WTC11 (cell line): Measurements from ENCODE around the gene PIAS3. TPM values are rescaled to one million over a fixed set of nuclear protein-coding genes. Genes with fewer than 3 reads are reported as not detected.
A peak's percentile ranks its signal among the peaks of the same experiment; 100 is the strongest.

Experiments used
- ATAC-seq: fragments of 200-7000 bp; cut with Tn5 transposase; 2 replicates; pipeline ENCODE4 v1.10.0; 2021; ENCODE audit warnings: mild to moderate bottlenecking, moderate library complexity
- CTCF ChIA-PET: fragments of 300-600 bp; sonication (Branson Sonifier 250); formaldehyde crosslinking; loops from one replicate; lab custom pipeline; 2021; ENCODE audit warnings: antibody characterized with exemption; lab: Charles Lee
- POLR2A ChIA-PET: fragments of 350-600 bp; sonication (Branson Sonifier 250); formaldehyde crosslinking; loops from one replicate; lab custom pipeline; 2021; ENCODE audit warnings: antibody characterized with exemption; lab: Charles Lee
- DNase-seq: peaks from one replicate; pipeline ENCODE4 v3.0.0; 2021; ENCODE audit warnings: low spot score
- H3K27ac Mint-ChIP-seq: 2 replicates; pipeline ENCODE4 v1.8.0; 2021; ENCODE audit warnings: mixed read lengths
- H3K27me3 Mint-ChIP-seq: 2 replicates; pipeline ENCODE4 v1.8.0; 2021; ENCODE audit warnings: low read depth, mild to moderate bottlenecking, moderate library complexity, mixed read lengths
- H3K36me3 Mint-ChIP-seq: 2 replicates; pipeline ENCODE4 v1.8.0; 2021; ENCODE audit warnings: mixed read lengths
- H3K4me1 Mint-ChIP-seq: 2 replicates; pipeline ENCODE4 v1.8.0; 2022; ENCODE audit warnings: mixed read lengths
- H3K4me3 Mint-ChIP-seq: 2 replicates; pipeline ENCODE4 v1.8.0; 2021; ENCODE audit warnings: mild to moderate bottlenecking, moderate library complexity, mixed read lengths
- H3K9me3 Mint-ChIP-seq: 2 replicates; pipeline ENCODE4 v1.8.0; 2021; ENCODE audit warnings: mixed read lengths
- ARID4B ChIP-seq: sonication (generic); formaldehyde crosslinking; IDR thresholded peaks from 2 replicates; pipeline ENCODE4 v1.8.0; 2023; ENCODE audit warnings: missing genetic modification reagents, mild to moderate bottlenecking, borderline replicate concordance
- ATF3 ChIP-seq: sonication (generic); formaldehyde crosslinking; conservative IDR thresholded peaks from 2 replicates; pipeline ENCODE4 v1.8.1; 2022; ENCODE audit warnings: mild to moderate bottlenecking, missing genetic modification reagents
- ATF6 ChIP-seq: sonication (generic); formaldehyde crosslinking; IDR thresholded peaks from 2 replicates; pipeline ENCODE4 v1.8.1; 2023; ENCODE audit warnings: mild to moderate bottlenecking, missing genetic modification reagents
- E2F1 ChIP-seq: sonication (generic); formaldehyde crosslinking; IDR thresholded peaks from 2 replicates; pipeline ENCODE4 v1.8.0; 2022; ENCODE audit warnings: mild to moderate bottlenecking, missing genetic modification reagents
- E2F4 ChIP-seq: sonication (generic); formaldehyde crosslinking; IDR thresholded peaks from 2 replicates; pipeline ENCODE4 v1.8.1; 2022; ENCODE audit warnings: low read depth, mild to moderate bottlenecking, moderate library complexity, missing genetic modification reagents, borderline replicate concordance
- EMX1 ChIP-seq: fragments of 250-450 bp; sonication (Bioruptor Pico); IDR thresholded peaks from 2 replicates; pipeline ENCODE4 v1.8.0; 2021; ENCODE audit warnings: mild to moderate bottlenecking
- FOXK1 ChIP-seq: sonication (generic); formaldehyde crosslinking; IDR thresholded peaks from 2 replicates; pipeline ENCODE4 v1.8.0; 2022; ENCODE audit warnings: mild to moderate bottlenecking, moderate library complexity, missing genetic modification reagents
- GRHL2 ChIP-seq: fragments of 250-450 bp; sonication (Bioruptor Pico); IDR thresholded peaks from 2 replicates; pipeline ENCODE4 v1.8.0; 2022; ENCODE audit warnings: mild to moderate bottlenecking, moderate library complexity; ENCODE audit not compliant: insufficient replicate concordance, severe bottlenecking
- HMGA2 ChIP-seq: fragments of 250-450 bp; sonication (Bioruptor Pico); IDR thresholded peaks from 2 replicates; pipeline ENCODE4 v1.4.0; 2021; ENCODE audit warnings: mild to moderate bottlenecking, moderate library complexity
- KAT7 ChIP-seq: sonication (generic); formaldehyde crosslinking; IDR thresholded peaks from 2 replicates; pipeline ENCODE4 v1.8.1; 2023; ENCODE audit warnings: missing genetic modification reagents, mild to moderate bottlenecking, borderline replicate concordance
- OVOL2 ChIP-seq: fragments of 250-450 bp; sonication (Bioruptor Pico); IDR thresholded peaks from 2 replicates; pipeline ENCODE4 v1.9.0; 2021; ENCODE audit warnings: mild to moderate bottlenecking, borderline replicate concordance
- SMAD3 ChIP-seq: sonication (generic); formaldehyde crosslinking; IDR thresholded peaks from 2 replicates; pipeline ENCODE4 v1.8.0; 2022; ENCODE audit warnings: missing genetic modification reagents, mild to moderate bottlenecking, borderline replicate concordance
- SP1 ChIP-seq: sonication (generic); formaldehyde crosslinking; conservative IDR thresholded peaks from 2 replicates; pipeline ENCODE4 v1.8.1; 2022; ENCODE audit warnings: missing genetic modification reagents
- STAT6 ChIP-seq: sonication (generic); formaldehyde crosslinking; conservative IDR thresholded peaks from 2 replicates; pipeline ENCODE4 v1.8.1; 2023; ENCODE audit warnings: mild to moderate bottlenecking, low read depth, missing genetic modification reagents, moderate library complexity
- TEAD1 ChIP-seq: sonication (generic); formaldehyde crosslinking; IDR thresholded peaks from 2 replicates; pipeline ENCODE4 v1.8.0; 2022; ENCODE audit warnings: mild to moderate bottlenecking, missing genetic modification reagents
- ZNF232 ChIP-seq: sonication (generic); formaldehyde crosslinking; IDR thresholded peaks from 2 replicates; pipeline ENCODE4 v1.8.0; 2022; ENCODE audit warnings: mild to moderate bottlenecking, missing genetic modification reagents
- ZNF317 ChIP-seq: sonication (generic); formaldehyde crosslinking; IDR thresholded peaks from 2 replicates; pipeline ENCODE4 v1.8.1; 2023; ENCODE audit warnings: low read depth, mild to moderate bottlenecking, moderate library complexity, missing genetic modification reagents, borderline replicate concordance
- ZSCAN18 ChIP-seq: fragments of 250-450 bp; sonication (Bioruptor Pico); IDR thresholded peaks from 2 replicates; pipeline ENCODE4 v2.1.2; 2022; ENCODE audit warnings: mild to moderate bottlenecking, moderate library complexity
- total RNA-seq: library from RNA; stranded (reverse); gene quantifications from 3 replicates; pipeline ENCODE4 v1.2.3, GENCODE V29; 2021

Gene PIAS3
- total RNA-seq, 1 experiment from 2014 or later, result 44.9 TPM

GRCh38 chr1:145827966-145828365 lies 30.9 kb downstream of the PIAS3 start (continued):
- TF ChIP-seq ATF6 (no peak), ZSCAN18 (CRISPR knock-in tag) (no peak), ZNF317 (CRISPR knock-in tag) (no peak), OVOL2 (no peak)

GRCh38 chr1:145826030-145826429 lies 32.9 kb downstream of the PIAS3 start:
- H3K36me3 Mint-ChIP-seq, result peaks cover 46% of the 10 kb centered on the region
- POLR2A ChIA-PET, result interaction anchor here (1.4 kb wide), 1 partner anchor 33 kb away, joined by 3 read pairs; the partner anchor contains the start of gene PIAS3

More at GRCh38 chr1:145826030-145826429, 32.9 kb downstream of the PIAS3 start:
- no peak for DNase-seq
- H3K27ac Mint-ChIP-seq, result no peak overlapping the region; the same call in 1 of the 2 replicates
- TF ChIP-seq ATF3 (CRISPR knock-in tag) (no peak), ZNF232 (CRISPR knock-in tag) (no peak), SMAD3 (CRISPR knock-in tag) (no peak), E2F1 (CRISPR knock-in tag) (no peak), KAT7 (no peak), TEAD1 (no peak), ARID4B (CRISPR knock-in tag) (no peak), FOXK1 (no peak), E2F4 (CRISPR knock-in tag) (no peak), SP1 (CRISPR knock-in tag) (no peak), EMX1 (CRISPR knock-in tag) (no peak), HMGA2 (CRISPR knock-in tag) (no peak), GRHL2 (CRISPR knock-in tag) (no peak), STAT6 (no peak)
- TF ChIP-seq, all 79 proteins: peak for 0
- H3K4me1 Mint-ChIP-seq, result peaks cover 5% of the 10 kb centered on the region
- peak overlapping the region; percentile 93 for H3K4me3 Mint-ChIP-seq
- CTCF ChIA-PET, result interaction anchor here (1.1 to 1.3 kb wide), 2 partner anchors 19 to 20 kb away, joined by 4 to 5 read pairs; partner anchors contain the start of gene NUDT17
- no peak for ATAC-seq
- H3K27me3 Mint-ChIP-seq, result no peaks in the 10 kb centered on the region
- H3K9me3 Mint-ChIP-seq, result no peaks in the 10 kb centered on the region
